ENCODE data around the gene CLEC18A.
"Not testable (repeated sequence)": the region's sequence is repeated elsewhere in the genome, so short reads cannot be mapped to it uniquely, and the experiment has no call there.

The CLEC18A gene

DNA sequence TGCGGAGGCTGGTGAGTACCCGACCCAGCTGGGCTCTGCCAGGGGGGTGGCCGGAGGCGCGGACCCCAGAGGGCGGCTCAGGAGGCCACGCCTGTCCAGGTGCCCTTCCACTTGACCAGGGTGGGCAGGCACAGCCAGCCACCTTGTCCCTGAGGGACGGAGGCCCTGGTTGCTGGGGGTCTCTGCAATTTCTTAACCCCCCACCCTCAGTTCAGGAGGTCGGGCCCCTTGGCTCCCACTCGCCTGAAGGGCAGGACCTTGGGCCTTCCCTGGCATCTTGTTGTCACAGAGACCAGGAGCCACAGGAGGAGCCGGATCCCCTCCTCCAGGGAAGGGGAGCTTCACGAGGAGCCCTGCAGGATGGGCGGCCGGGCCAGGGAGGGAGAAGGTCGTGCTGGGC is 982 bp downstream of the CLEC18A start:
- not testable (repeated sequence) for DNase-seq (ENCODE audit: low read depth in 2 of 2)

DNA sequence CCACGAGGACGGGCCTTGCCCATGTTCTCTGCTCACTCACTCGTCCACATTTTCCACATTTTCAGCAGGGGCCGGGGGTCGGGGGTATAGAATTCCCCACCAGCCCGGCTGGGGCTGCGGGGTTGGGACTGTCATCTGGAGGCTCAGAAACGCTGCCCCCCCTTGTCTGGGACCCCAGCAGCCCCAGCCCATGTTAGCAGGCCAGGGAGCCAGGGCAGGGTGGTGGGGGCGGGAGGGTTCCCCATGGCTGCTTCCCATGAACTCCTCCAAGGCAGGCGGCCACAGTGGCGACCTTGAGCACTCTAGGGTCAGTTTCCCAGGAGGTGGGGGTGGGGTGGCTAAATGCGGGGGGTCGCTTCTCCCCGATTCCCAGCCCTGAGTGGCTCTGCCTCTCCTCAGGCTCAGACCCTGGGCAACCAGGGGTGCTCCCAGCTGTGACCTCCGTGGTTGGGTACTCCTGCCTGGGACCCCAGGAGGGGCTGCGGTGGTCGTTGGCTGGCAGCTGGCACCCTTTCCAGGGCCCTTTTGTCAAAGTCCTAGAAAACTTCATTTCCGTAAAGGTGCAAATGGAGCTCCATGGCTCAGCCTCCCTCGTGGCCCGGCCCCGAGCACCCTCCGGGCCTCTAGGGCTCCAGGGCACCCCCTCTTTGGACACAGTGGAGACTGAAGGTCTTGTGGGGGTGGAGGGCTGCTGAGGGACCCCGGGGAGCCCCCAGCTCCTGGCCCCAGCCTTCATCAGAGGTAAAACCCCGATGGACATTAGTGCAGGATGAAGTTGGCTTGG is 1.6 kb downstream of the CLEC18A start:
- not testable (repeated sequence) for DNase-seq (ENCODE audit: low read depth in 2 of 2)

- not testable (repeated sequence) for DNase-seq (ENCODE audit: low read depth in 2 of 2)
These were observed 3.1 kb downstream of the CLEC18A start for GRCh38 chr16:69954241-69954640.

DNA sequence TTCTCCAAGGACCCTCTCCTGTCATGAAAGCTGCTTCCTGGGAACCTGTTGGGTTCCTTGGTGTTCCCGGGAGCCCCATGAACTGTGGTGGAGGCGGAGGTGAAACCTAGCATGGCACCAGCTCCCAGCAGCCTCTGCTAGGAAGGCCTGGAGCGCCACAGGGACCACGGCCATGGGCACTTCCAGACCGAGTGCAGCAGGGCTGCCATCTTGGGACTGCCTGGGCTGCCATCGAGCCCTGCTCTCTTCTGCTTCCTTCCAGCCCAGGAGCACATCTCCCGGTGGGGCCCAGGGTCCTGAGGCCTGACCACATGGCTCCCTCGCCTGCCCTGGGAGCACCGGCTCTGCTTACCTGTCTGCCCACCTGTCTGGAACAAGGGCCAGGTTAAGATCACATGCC is 12.2 kb downstream of the CLEC18A start:
- not testable (repeated sequence) for DNase-seq (ENCODE audit: low read depth in 2 of 2)

- not testable (repeated sequence) for DNase-seq (ENCODE audit: low read depth in 2 of 2)
These were observed 14.0 kb downstream of the CLEC18A start for GRCh38 chr16:69964960-69965660.

DNA sequence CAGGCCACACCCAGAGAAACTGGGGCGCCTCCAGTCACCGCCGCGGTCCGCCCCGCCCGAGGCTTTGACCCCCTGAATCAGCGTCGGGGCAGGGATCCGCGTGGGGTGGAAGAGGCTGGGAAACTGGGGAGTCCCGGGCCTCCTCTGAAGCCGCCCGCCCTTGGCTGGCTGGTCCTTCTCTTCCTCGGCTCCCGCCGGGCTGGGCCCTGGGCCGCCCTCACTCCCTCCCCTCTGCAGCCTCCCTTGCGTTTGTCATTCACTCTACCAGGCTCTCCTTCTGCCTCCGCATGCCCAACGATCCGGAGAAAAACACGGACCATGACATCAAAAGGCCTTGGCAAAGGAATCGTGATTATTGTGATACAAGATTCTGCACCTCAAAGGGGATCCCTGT is 14.5 kb downstream of the CLEC18A start:
- not testable (repeated sequence) for DNase-seq (ENCODE audit: low read depth in 2 of 2)

DNA sequence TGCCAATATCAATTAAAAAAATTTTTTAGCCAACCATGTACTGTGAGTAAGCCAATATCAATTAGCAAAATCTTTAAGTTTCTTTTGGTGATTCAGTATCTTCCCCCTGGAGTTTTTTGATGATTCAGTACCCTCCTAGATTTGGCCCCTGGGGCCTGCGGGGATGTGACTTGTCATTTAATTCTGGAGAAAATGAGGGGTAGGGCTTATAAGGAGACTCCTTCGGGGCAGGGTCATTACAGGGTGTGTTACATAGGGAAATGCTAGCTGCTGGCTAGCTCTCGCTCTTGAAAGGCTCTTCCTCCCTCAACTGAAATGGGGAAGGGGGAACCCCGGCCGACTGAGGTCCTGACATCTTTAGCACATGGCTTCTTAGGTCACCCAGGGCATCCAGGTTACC is 16.6 kb downstream of the CLEC18A start:
- not testable (repeated sequence) for DNase-seq (ENCODE audit: low read depth in 2 of 2)

DNA sequence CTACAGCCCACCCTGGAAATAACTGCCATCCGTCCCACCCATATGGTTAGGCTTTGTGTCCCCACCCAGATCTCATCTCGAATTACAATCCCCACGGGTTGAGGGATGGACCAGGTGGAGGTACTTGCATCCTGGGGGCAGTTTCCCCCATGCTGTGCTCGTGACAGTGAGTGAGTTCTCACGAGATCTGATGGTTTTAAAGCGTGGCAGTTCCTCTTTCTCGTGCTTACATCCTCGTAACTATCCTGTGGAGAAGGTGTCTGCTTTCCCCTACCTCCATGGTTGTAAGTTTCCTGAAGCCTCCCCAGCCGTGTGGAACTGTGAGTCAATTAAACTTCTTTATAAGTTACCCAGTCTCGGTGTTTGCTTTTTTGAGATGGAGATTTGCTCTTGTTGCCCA is 17.0 kb downstream of the CLEC18A start:
- DNase-seq (ENCODE audit: low read depth in 2 of 2): not testable (repeated sequence)

GRCh38 chr16:69969657-69970056 is 18.5 kb downstream of the CLEC18A start:
- not testable (repeated sequence) for DNase-seq (ENCODE audit: low read depth in 2 of 2)

GRCh38 chr16:69972120-69972519 is 21.0 kb downstream of the CLEC18A start:
- DNase-seq (ENCODE audit: low read depth in 2 of 2): not testable (repeated sequence)

DNA sequence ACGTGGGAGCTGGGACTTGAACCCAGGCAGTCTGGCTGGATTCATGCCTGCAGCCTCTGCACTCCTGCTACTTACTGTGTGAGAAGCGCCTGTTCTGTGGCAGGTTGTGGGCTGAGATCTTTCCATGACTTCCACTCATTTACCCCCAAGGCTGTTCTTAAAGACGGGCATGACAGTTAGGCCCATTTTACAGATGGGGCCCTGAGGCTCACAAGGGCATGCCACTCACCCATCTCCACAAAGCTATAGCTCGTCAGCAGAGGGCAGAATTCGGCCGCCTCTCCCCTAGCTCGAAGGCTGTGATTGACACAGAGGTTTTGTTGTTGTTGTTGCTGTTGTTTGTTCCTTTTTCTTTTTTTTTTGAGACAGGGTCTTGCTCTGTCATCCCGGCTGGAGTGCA is 21.8 kb downstream of the CLEC18A start:
- not testable (repeated sequence) for DNase-seq (ENCODE audit: low read depth in 2 of 2)

- not testable (repeated sequence) for DNase-seq (ENCODE audit: low read depth in 2 of 2)
These were observed 34.1 kb downstream of the CLEC18A start for GRCh38 chr16:69985196-69985595.

GRCh38 chr16:69997956-69998355 is 46.8 kb downstream of the CLEC18A start:
- DNase-seq (ENCODE audit: low read depth in 2 of 2): not testable (repeated sequence)

DNA sequence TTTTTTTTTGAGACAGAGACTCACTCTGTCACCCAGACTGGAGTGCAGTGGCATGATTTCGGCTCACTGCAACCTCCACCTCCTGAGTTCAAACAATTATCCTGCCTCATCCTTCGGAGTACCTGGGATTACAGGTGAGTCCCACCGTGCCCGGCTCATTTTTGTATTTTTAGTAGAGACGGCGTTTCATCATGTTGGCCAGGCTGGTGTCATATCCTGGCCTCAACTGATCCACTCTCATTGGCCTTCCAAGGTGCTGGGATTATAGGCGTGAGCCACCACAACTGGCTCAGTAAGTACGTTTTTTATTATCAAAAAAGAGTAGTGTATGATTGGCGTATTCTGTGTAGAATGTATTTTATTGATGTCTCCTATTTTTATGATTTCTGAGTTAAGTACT is 48.7 kb downstream of the CLEC18A start:
- not testable (repeated sequence) for DNase-seq (ENCODE audit: low read depth in 2 of 2)

GRCh38 chr16:70003511-70003910 is 52.4 kb downstream of the CLEC18A start:
- not testable (repeated sequence) for DNase-seq (ENCODE audit: low read depth in 2 of 2)

- not testable (repeated sequence) for DNase-seq (ENCODE audit: low read depth in 2 of 2)
These were observed 57.5 kb downstream of the CLEC18A start for GRCh38 chr16:70008604-70009003.

DNA sequence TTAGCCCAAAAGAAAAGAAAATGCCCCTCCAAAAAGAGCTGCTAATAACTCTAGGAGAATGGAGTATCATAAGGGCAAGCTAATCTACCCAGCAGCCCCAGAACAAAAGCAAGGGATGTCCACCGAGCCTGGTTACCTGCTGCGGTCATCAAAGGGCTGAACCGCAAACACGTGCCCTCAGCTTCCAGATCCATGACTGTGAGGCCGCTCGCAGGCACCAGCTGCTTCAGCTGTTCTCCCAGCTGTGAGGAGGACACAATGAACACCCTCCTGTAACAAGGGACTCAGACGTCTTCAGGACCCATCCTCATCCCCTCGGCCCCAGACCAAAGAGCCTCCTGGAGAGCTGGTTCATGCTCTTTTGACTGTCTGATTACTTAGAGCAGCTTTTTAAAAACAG is 59.5 kb downstream of the CLEC18A start:
- DNase-seq (ENCODE audit: low read depth in 2 of 2): not testable (repeated sequence)

- DNase-seq (ENCODE audit: low read depth in 2 of 2): not testable (repeated sequence)
These were observed 60.0 kb downstream of the CLEC18A start for GRCh38 chr16:70011120-70011519.

GRCh38 chr16:70012354-70012753 is 61.2 kb downstream of the CLEC18A start:
- not testable (repeated sequence) for DNase-seq (ENCODE audit: low read depth in 2 of 2)

DNA sequence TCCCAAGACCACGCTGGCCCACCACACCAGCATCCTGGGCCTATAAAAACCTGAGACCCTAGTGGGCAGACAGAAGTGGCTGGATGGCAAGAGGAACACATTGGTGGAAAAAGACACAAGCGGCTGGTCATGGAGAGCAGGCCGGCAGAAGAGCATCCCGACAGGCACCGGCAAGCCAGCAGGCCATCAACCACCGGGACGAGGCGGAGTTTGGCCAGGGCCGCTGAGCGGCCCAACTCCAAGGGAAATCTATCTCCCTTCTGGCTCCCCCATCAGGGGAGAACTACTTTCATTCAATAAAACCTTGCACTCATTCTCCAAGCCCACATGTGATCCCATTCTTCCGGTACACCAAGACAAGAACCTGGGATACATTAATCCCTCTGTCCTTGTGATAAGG is 61.8 kb downstream of the CLEC18A start:
- not testable (repeated sequence) for DNase-seq (ENCODE audit: low read depth in 2 of 2)

Data from stimulated activated CD8-positive, alpha-beta memory T cell treated with anti-CD3 and anti-CD28 coated beads, Interleukin-2, amount 100 ng/mL, for 48 hours (primary cell).